Loucy (cell line): Measurements from ENCODE around the gene DNLZ.

ENCODE experiments used
- CTCF ChIP-seq: fragments of 200-600 bp; sonication (generic); conservative IDR thresholded peaks from 2 replicates; pipeline ENCODE4 v1.5.1; 2014; ENCODE audit warnings: mild to moderate bottlenecking, antibody characterized with exemption, low read length
- EZH2phosphoT487 ChIP-seq: fragments of 200-600 bp; IDR thresholded peaks from 2 replicates; pipeline ENCODE4 v1.6.1; 2018; ENCODE audit warnings: antibody characterized with exemption, mild to moderate bottlenecking, moderate library complexity, borderline replicate concordance

- TF ChIP-seq CTCF, result no peak
- no peak for TF ChIP-seq EZH2phosphoT487
Observed at GRCh38 chr9:136312009-136312375, 51.6 kb downstream of the DNLZ start.
